Transverse colon (tissue), 3 donors: ENCODE data around the gene FNDC3B.

Experiments
- POLR2A ChIP-seq: fragments of 450-650 bp; IDR thresholded peaks from one replicate; pipeline ENCODE4 v1.6.1; 2016; ENCODE audit warnings: antibody characterized with exemption, mild to moderate bottlenecking, moderate library complexity
- TF ChIP-seq, protein P1 (sequence below), 5 experiments: fragments of 200-600 bp in 3 of 5; fragments of 450-650 bp in 2 of 5; sonication (generic) in 3 of 5; IDR thresholded peaks; 1 replicate in 2 of 5; 2 replicates in 3 of 5; pipeline ENCODE4 v1.5.1; 2016 to 2017; ENCODE audit warnings: antibody characterized with exemption in 5 of 5, inconsistent platforms in 3 of 5, mild to moderate bottlenecking in 2 of 5, moderate library complexity in 1 of 5

DNA sequence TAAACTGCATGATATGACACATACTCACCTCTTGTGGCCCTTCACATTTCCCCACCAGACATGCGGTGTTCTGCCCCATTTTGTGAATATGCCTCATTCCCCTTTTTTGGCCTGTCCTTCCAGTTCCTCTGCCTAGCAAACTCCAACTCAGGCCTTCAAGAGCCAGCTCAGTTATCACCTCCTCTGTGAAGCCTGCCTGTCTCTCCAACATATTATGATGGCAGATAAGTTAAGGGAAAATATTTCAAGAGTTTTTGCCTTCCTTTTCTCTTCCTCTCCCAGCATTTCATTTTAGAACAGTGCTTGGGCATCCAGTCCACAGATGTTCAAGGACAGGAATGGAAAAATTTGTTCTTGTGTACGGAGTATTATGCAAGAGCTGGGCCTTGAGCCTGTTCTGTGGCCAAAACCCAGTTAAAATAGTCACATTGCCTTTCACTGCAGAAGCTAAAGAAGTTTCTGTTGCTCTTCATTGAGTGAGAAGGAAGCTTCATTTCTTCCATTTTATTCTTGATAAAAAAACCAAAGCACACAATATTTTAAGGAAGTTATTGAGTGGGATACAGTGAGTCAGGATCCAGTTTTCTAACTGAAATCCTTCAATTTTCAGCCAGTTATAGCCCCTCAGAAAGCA, 216.8 kb downstream of the FNDC3B start:
- TF ChIP-seq, protein P1, sequence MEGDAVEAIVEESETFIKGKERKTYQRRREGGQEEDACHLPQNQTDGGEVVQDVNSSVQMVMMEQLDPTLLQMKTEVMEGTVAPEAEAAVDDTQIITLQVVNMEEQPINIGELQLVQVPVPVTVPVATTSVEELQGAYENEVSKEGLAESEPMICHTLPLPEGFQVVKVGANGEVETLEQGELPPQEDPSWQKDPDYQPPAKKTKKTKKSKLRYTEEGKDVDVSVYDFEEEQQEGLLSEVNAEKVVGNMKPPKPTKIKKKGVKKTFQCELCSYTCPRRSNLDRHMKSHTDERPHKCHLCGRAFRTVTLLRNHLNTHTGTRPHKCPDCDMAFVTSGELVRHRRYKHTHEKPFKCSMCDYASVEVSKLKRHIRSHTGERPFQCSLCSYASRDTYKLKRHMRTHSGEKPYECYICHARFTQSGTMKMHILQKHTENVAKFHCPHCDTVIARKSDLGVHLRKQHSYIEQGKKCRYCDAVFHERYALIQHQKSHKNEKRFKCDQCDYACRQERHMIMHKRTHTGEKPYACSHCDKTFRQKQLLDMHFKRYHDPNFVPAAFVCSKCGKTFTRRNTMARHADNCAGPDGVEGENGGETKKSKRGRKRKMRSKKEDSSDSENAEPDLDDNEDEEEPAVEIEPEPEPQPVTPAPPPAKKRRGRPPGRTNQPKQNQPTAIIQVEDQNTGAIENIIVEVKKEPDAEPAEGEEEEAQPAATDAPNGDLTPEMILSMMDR (IDR thresholded peaks at IDR 0.05) = no peak
- TF ChIP-seq POLR2A = no peak
